ENCODE results near the gene SUGP2.
"Not testable (repeated sequence)": the region's sequence is repeated elsewhere in the genome, so short reads cannot be mapped to it uniquely, and the experiment has no call there.

SUGP2 gene

GRCh38 chr19:18987456-18987855 is 45.9 kb downstream of the SUGP2 start:
- no peak for DNase-seq

- no peak for DNase-seq
These were observed 48.1 kb downstream of the SUGP2 start for GRCh38 chr19:18985257-18985656.

GRCh38 chr19:18984251-18984650 is 49.1 kb downstream of the SUGP2 start:
- DNase-seq, result no peak

- DNase-seq, result no peak
These were observed 50.6 kb downstream of the SUGP2 start for GRCh38 chr19:18982669-18983068.

GRCh38 chr19:18980432-18981020 is 52.8 kb downstream of the SUGP2 start:
- DNase-seq, result no peak

GRCh38 chr19:18978616-18979015 is 54.7 kb downstream of the SUGP2 start:
- DNase-seq, result no peak

- no peak for DNase-seq
These were observed 57.4 kb downstream of the SUGP2 start for GRCh38 chr19:18975869-18976268.

- no peak for DNase-seq
These were observed 58.3 kb downstream of the SUGP2 start for GRCh38 chr19:18975011-18975410.

- DNase-seq, result no peak
These were observed 60.5 kb downstream of the SUGP2 start for GRCh38 chr19:18972851-18973250.

GRCh38 chr19:18972301-18972811 is 61.0 kb downstream of the SUGP2 start:
- DNase-seq, result no peak

- no peak for DNase-seq
These were observed 63.2 kb downstream of the SUGP2 start for GRCh38 chr19:18969931-18970659.

GRCh38 chr19:18967358-18968146 is 65.8 kb downstream of the SUGP2 start:
- DNase-seq, result no peak

- no peak for DNase-seq
These were observed 67.0 kb downstream of the SUGP2 start for GRCh38 chr19:18966307-18966706.

GRCh38 chr19:18964121-18964520 is 69.2 kb downstream of the SUGP2 start:
- no peak for DNase-seq

- no peak for DNase-seq
These were observed 71.3 kb downstream of the SUGP2 start for GRCh38 chr19:18961767-18962620.

GRCh38 chr19:18960370-18960769 is 72.9 kb downstream of the SUGP2 start:
- no peak for DNase-seq

- DNase-seq, result no peak
These were observed 78.3 kb downstream of the SUGP2 start for GRCh38 chr19:18955042-18955441.

- no peak for DNase-seq
These were observed 79.2 kb downstream of the SUGP2 start for GRCh38 chr19:18954094-18954493.

GRCh38 chr19:18952364-18953003 is 80.8 kb downstream of the SUGP2 start:
- not testable (repeated sequence) for DNase-seq

GRCh38 chr19:18951721-18952281 is 81.5 kb downstream of the SUGP2 start:
- no peak for DNase-seq

GRCh38 chr19:18949858-18950257 is 83.5 kb downstream of the SUGP2 start:
- no peak for DNase-seq

GRCh38 chr19:18948976-18949356 is 84.4 kb downstream of the SUGP2 start:
- DNase-seq, result no peak

Data from NCI-H187 treated with DMSO at 0.1 percent for 48 hours (cell line).